ENCODE results near the gene STARD3.

DNA sequence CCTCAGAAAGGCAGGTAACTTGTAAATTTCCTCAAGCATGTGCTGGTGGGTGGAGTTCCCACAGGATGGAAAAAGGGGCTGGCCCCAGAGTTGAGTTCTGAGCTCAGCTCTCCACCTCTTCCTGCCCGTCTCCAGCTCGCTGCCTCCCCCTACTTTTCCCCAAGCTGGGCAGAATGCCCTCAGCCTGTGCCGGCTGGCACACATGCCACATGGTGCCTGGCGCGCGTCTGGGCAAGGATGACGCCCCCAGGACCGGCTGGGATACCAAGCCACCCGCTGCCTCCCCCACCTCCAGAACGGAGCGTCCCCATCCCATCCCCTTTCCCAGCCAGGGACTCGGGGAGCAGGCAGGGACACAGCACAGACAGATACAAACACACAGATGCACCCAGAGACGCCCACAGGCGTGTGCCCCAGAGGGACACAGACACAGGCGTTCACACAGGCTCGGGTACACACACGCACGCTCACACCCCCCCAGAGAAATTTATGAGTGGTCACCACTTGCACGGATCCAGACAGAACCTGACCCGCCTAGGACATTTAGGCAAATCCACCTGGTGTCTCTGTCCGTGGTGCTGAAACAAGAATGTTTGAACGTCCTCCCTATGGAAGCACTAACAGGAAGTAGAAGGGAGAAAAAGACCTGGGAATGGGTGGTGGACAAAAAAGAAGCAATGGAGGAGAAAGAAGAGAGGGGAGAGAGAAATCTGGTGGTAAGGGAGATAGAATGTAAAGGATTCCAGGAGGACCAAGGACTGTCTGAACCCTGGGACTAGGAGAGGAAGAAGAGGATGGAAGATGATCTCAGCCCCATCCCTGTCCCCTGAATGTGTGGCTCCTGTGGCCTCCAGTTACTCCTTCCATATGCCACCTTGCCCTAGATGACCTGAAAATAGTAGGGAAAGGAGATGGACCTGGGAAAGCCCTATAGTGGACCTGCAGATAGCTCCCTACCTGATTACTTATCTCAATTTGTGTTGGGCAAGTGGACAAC, 44.7 kb upstream of the STARD3 start:
- TF ChIP-seq POLR2A (IDR thresholded peaks at IDR 0.05; ENCODE audit: low read depth, low read length) (no peak), POLR2AphosphoS5 (IDR thresholded peaks at IDR 0.05; ENCODE audit: low read depth, low read length) (no peak), TAF1 (IDR thresholded peaks at IDR 0.05; ENCODE audit: borderline replicate concordance, low read depth, low read length) (no peak)

Data from GM12892 (cell line).